Heart right ventricle (tissue), 16 donors: Measurements from ENCODE around the gene SDC1. TPM values are rescaled to one million over a fixed set of nuclear protein-coding genes. Genes with fewer than 3 reads are reported as not detected.

Source experiments
- ATAC-seq, 8 donors: fragments of 200-7000 bp; cut with Tn5 transposase; one replicate each; pipeline ENCODE4 v1.9.1; 2020; ENCODE audit warnings: mild to moderate bottlenecking in 8 of 8, moderate library complexity in 8 of 8, moderate number of reproducible peaks in 1 of 8
- DNase-seq, 2 donors: peaks; one replicate each; pipeline ENCODE4 v3.0.0-alpha.2; 2020
- H3K27ac ChIP-seq, 10 donors: fragments of 200-600 bp; sonication (generic) in 2 of 10; one replicate each; pipeline versions ENCODE4 v1.5.0 to v1.8.0; 2020 to 2022; ENCODE audit warnings: mild to moderate bottlenecking in 3 of 10
- H3K27me3 ChIP-seq, 7 donors: fragments of 200-600 bp; one replicate each; pipeline ENCODE4 v1.8.0; 2021 to 2022; ENCODE audit warnings: mild to moderate bottlenecking in 2 of 7
- H3K36me3 ChIP-seq, 9 donors: fragments of 200-600 bp; sonication (generic) in 1 of 9; one replicate each; pipeline versions ENCODE4 v1.5.0 to v1.8.0; 2020 to 2022; ENCODE audit warnings: mild to moderate bottlenecking in 2 of 9
- H3K4me1 ChIP-seq, 9 donors: fragments of 200-600 bp; sonication (generic) in 1 of 9; one replicate each; pipeline versions ENCODE4 v1.5.0 to v1.8.0; 2020 to 2022; ENCODE audit warnings: mild to moderate bottlenecking in 4 of 9
- H3K4me3 ChIP-seq, 10 donors: fragments of 200-600 bp; sonication (generic) in 2 of 10; one replicate each; pipeline versions ENCODE4 v1.5.0 to v1.8.0; 2020 to 2022; ENCODE audit warnings: mild to moderate bottlenecking in 7 of 10, moderate library complexity in 2 of 10
- H3K9me3 ChIP-seq, 11 donors: fragments of 200-600 bp in 10 of 11; sonication (generic) in 2 of 11; one replicate each; pipeline versions ENCODE4 v1.5.0 to v1.8.0; 2013 to 2022; ENCODE audit warnings: mild to moderate bottlenecking in 2 of 11, control low read depth in 1 of 11, moderate library complexity in 1 of 11
- WGBS, 2 donors: extraction: QIAGEN DNeasy Blood & Tissue Kit; methylation state at CpG; one replicate each; pipeline ENCODE4 v1.1.7; 2013; ENCODE audit warnings: inconsistent platforms in 1 of 2; 5-methylcytosine and 5-hydroxymethylcytosine counted together
- intact Hi-C, 10 donors: fragments of 100-400 bp; cut with DNase I; formaldehyde crosslinking; loops; one replicate each; pipeline versions ENCODE4 v1.11.1 to v1.14.2; 2022
- polyA plus RNA-seq, 2 donors: library from polyadenylated mRNA; stranded (reverse); fragments of 200-250 nt; gene quantifications; one replicate each; pipeline ENCODE4 v1.2.3, GENCODE V29; 2013
- total RNA-seq, 10 donors: library from RNA; stranded (reverse); fragmentation: NEBNext Ultra II Directional in 3 of 10; extraction: Animal tissue kit (Norgen Biotek cat#: 25700) in 3 of 10; gene quantifications; one replicate each; pipeline versions ENCODE4 v1.2.1 to v1.2.4, GENCODE V29; 2021 to 2023
- TF ChIP-seq, protein P1 (sequence below), 9 donors: fragments of 200-600 bp; sonication (generic) in 2 of 9; IDR thresholded peaks; one replicate each; pipeline versions ENCODE4 v1.5.0 to v1.8.0; 2021 to 2022; ENCODE audit warnings: antibody characterized with exemption in 9 of 9, mild to moderate bottlenecking in 5 of 9, moderate library complexity in 1 of 9
- donor health status: Arrhythmogenic right ventricular cardiomyopathy.
- donor health status: ischemic (EF 13 %, LVEDD 7.1; RV severe dilation, severe dysfunction).
- donor health status: healthy with polysubstance abuse.
- donor health status: DM: no; HTN: yes; CAD: no.
- donor health status: DM: no; HTN: no; CAD: no.
- donor health status: ischemic (EF 25% LVEDD 6.9; RV normal size, moderate dysfunction).
- donor health status: ischemic (EF 25% LVEDD 5.7; RV mildly dilated, moderate dysfunction).
- donor health status: healthy.
- donor health status: DM: yes; HTN: yes; CAD: no.
- donor health status: Ischemic cardiomyopathy.
- donor health status: ischemic (EF 35%, LVEDD 5.7; RV mildly dilated, moderate dysfunction).
- donor health status: nonischemic (EF 11% LVEDD 7.7; RV severe dilation, severe dysfunction).
- donor health status: DM: yes; HTN: yes; CAD: no.
- donor health status: PGD.
- donor health status: ischemic (EF 29% LVEDD 5.4; RV normal size, mild dysfunction).
- donor health status: nonischemic (EF 23%, LVEDD 6.1; RV moderate dilation, normal function).

Gene SDC1
- total and polyA plus RNA-seq, 12 donors: 0.27 to 2.1 (median 0.33) TPM; not detected in 2

DNA sequence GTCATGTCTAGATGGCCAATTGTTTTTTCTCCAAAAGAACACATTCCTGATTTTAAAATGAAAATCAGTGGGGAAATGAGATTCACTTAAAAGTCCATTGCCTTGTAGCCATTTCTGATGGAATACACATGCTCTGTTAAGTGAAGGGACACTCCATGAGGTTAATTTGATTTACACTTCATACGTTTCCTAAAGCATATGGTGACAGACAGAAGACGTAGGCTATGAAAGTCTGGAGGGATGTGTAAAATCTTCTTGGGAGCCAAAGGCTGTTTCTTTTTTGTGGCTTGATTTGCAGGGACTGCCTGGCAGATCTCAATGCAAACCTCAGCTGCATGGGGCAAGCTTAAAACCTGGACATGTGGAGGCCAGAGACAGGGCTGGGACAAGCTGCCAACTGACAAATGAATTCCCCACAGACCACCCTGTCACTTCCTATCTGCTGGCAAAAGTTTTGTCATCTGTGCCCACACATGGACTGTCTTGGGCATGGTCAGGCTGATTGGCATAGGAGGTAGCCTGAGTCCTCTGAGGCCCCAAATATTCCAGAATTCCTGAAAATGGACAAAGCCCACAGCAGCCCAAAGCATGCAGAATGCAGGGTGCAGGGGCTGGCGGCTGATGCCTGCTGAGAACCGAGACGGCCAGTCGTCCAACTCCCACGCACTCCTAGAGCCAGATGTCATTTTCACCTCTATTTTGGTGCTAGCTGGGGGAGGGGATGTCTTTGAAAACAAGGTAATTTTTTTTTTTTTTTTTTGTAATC lies 73.9 kb downstream of the SDC1 start:
- Histone ChIP-seq H3K36me3 (no peaks in the 10 kb centered on the region), H3K4me3 (no peak overlapping the region), H3K27me3 (peaks cover 0 to 7% (median 0%) of the 10 kb centered on the region in 7 donors), H3K4me1 (peaks cover 0 to 8% (median 0%) of the 10 kb centered on the region in 9 donors), H3K27ac (no peak overlapping the region), H3K9me3 (no peaks in the 10 kb centered on the region)
- TF ChIP-seq, protein P1, sequence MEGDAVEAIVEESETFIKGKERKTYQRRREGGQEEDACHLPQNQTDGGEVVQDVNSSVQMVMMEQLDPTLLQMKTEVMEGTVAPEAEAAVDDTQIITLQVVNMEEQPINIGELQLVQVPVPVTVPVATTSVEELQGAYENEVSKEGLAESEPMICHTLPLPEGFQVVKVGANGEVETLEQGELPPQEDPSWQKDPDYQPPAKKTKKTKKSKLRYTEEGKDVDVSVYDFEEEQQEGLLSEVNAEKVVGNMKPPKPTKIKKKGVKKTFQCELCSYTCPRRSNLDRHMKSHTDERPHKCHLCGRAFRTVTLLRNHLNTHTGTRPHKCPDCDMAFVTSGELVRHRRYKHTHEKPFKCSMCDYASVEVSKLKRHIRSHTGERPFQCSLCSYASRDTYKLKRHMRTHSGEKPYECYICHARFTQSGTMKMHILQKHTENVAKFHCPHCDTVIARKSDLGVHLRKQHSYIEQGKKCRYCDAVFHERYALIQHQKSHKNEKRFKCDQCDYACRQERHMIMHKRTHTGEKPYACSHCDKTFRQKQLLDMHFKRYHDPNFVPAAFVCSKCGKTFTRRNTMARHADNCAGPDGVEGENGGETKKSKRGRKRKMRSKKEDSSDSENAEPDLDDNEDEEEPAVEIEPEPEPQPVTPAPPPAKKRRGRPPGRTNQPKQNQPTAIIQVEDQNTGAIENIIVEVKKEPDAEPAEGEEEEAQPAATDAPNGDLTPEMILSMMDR (IDR thresholded peaks at IDR 0.05): no peak
- ATAC-seq (no peak), DNase-seq (no peak)
- WGBS, 2 donors: 50 to 59% methylated on average over 7 of the region's 7 CpGs
- intact Hi-C loops: no loop called here

Other genes starting within 250 kb of the SDC1 start
- 1 to 10 TPM; 4.5 to 8.3 (median 6.0) TPM for gene WDR35, start 235.0 kb downstream of the SDC1 start, total RNA-seq
- gene WDR35, start 235.0 kb downstream of the SDC1 start, polyA plus RNA-seq: 1 to 10 TPM; 2.3 to 2.5 TPM
- gene MATN3, start 212.5 kb downstream of the SDC1 start, total RNA-seq: under 1 TPM in 5 of 10 donors, not detected in 5; 0.09 to 0.36 (median 0.20) TPM
- gene MATN3, start 212.5 kb downstream of the SDC1 start, polyA plus RNA-seq: under 1 TPM; 0.35 to 0.37 TPM
- gene LAPTM4A, start 173.5 kb downstream of the SDC1 start, total RNA-seq: 100 to 1,000 TPM; 138 to 325 (median 183) TPM
- gene LAPTM4A, start 173.5 kb downstream of the SDC1 start, polyA plus RNA-seq: 100 to 1,000 TPM in 1 of 2 donors, 10 to 100 TPM in 1; 83.3 to 208 TPM
- gene PUM2, start 125.7 kb upstream of the SDC1 start, total RNA-seq: 10 to 100 TPM; 60.1 to 79.1 (median 69.1) TPM
- gene PUM2, start 125.7 kb upstream of the SDC1 start, polyA plus RNA-seq: 10 to 100 TPM; 12.4 to 24.6 TPM
- gene RHOB, start 221.9 kb upstream of the SDC1 start, total RNA-seq: 100 to 1,000 TPM; 105 to 313 (median 157) TPM
- gene RHOB, start 221.9 kb upstream of the SDC1 start, polyA plus RNA-seq: 100 to 1,000 TPM; 151 to 337 TPM